HG02938 (cell line): Measurements from ENCODE around the gene RITA1.
A peak's percentile ranks its signal among the peaks of the same experiment; 100 is the strongest.

Experiments used
- ATAC-seq: cut with Tn5 transposase; IDR thresholded peaks from one replicate; pipeline ENCODE4 v1.9.1; 2021; ENCODE audit warnings: mild to moderate bottlenecking, moderate library complexity; ENCODE audit not compliant: unreplicated experiment

RITA1 gene

GRCh38 chr12:113227686-113228391, 42.3 kb downstream of the RITA1 start:
- no peak for ATAC-seq

GRCh38 chr12:113228394-113229028, 43.0 kb downstream of the RITA1 start:
- no peak for ATAC-seq

DNA sequence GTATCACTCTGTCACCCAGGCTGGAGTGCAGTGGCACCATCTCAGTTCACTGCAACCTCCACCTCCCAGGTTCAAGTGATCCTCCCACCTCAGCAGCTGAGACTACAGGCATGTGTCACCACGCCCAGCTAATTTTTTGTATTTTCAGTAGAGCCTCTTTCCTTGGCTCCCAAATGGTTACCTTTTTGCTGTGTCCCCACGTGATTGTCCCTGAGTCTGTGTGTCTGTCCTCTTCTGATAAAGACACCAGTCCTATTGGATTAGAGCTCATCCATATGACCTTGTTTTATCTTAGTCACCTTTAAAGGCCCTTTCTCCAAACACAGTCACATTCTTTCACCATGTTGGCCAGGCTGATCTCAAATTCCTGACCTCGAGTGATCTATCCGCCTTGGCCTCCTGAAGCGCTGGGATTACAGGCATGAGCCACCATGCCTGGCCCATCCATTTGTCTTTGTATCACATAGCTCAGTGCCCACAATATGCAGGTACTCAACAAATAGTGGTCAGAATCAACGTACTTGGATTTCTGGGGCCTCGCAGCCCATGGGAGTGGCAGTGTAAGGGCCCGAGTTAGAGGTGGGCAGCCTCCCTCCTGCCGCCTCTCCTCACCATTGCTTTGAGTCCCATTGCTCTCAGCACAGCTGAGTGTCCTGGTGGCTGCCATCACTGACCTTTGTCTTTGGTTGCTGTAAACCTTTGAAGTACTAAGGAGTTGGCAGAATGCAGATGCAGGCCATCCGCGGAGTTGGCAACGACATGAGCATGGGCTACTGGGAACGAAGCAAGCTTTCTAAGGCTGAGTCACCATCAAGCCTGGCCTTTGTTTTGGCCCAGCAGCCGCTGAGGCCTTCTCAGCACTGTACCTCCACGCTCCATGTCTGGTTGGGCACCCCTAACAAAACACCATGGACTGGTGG, 45.1 kb downstream of the RITA1 start:
- peak; percentile 23 for ATAC-seq

GRCh38 chr12:113231235-113232088, 45.9 kb downstream of the RITA1 start:
- ATAC-seq, result no peak

DNA sequence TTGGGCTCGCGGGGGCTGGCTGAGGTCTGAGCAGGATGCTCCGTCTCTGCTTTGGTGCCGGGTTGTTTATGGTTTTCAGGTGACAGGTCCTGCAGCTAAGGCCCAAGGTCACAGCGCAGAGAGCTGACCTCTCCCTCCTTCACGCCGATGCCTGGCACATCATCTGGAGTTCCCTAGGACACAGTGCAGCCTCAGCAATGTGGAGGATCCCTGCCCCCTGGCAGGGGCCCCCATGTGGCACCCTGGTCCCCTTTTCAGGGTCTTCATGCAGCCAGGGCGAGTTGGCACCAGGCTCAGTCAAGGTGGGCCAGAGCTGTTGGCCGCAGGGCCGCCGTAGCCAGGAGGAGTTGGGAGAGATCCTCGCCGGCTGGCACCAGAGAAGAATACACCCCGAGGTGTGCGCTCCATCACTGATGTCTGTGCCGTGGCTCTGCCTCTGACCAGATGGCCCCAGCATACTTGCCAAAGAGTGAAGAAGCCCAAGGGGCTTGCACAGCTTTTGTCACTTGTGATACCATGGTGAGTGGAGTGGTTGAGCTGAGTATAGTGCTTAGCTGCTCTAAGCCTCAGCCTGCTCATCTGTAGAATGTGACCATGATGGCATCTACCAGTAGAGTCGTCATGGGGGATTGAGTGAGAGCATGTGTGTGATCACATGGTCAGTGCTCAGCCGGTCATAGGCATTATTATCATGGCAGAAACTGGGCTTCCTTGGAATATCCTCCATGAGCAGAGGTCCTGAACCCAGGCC, 46.7 kb downstream of the RITA1 start:
- ATAC-seq, result no peak

DNA sequence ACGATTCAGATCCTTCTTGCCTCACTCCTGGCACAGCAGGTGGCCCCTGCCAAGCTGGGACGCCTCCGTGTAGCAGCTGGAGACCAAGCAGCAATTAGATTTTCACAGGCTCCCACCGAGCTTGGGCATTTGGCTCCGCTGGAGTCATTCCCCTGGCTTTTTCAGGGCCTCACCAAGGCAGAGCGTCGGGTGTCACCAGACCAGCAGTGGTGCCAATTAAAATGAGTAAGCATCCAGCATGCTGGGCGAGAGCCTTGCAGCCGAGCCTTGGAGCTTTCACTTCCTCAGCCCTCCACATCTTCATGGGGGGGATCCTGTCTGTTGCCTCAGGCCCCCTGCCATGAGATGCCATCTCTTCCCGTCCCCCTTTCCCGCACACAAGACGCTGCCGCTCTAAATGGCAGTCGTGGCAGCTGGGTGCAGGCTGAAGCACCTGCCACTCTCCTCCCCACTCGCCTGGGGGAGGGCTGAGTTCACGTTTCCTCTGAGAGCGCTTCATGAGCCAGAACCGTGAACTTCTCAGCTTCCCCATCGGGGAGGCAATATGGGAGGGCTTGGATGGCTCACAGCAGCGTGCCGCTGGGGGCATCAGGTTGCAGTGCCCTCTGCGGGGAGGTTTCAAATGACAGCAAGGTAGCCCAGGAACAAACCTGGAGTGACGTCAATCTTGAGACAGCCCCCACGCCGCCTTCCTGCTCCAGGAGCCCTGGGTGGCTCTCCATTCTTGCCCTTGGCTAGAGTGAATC, 47.5 kb downstream of the RITA1 start:
- no peak for ATAC-seq

DNA sequence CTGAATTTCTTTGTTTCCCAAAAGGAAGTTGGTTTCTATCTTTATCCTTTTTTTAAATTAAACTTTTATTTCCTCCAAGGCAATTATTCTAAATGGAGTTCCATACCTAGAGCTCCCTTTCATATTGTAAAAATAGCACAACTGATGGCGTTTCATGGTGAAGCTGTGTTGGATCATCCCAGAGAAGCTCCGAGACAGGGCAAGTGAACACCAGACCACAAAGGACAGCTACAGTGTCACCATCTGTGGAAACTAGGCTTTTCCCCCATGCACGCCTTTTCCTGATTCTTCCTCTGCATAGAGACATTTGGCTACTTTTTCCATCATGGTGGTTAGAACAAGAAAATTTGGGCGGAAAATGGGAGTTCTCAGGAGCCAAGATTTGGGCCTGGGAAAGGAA, 48.4 kb downstream of the RITA1 start:
- no peak for ATAC-seq

DNA sequence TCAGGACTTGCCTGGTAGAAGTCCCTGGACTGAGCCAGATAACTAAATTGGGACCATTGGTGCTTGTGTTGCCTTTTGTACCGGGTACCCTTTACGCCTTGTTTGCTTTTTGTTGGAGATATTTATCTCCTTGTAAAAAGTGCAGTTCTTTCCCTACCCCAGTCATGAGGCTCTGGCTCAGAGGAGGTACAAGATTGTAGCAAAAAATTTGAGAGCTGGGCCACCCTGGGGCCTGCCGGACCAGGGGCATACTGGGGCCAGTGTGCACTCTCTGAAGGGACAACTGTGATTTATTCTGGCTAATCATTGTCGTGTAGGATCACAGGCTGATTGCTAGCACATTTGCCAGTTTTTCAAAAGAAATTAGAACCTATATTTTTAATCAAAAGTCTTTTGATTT, 49.0 kb downstream of the RITA1 start:
- ATAC-seq, result no peak

GRCh38 chr12:113235976-113236375, 50.5 kb downstream of the RITA1 start:
- no peak for ATAC-seq

DNA sequence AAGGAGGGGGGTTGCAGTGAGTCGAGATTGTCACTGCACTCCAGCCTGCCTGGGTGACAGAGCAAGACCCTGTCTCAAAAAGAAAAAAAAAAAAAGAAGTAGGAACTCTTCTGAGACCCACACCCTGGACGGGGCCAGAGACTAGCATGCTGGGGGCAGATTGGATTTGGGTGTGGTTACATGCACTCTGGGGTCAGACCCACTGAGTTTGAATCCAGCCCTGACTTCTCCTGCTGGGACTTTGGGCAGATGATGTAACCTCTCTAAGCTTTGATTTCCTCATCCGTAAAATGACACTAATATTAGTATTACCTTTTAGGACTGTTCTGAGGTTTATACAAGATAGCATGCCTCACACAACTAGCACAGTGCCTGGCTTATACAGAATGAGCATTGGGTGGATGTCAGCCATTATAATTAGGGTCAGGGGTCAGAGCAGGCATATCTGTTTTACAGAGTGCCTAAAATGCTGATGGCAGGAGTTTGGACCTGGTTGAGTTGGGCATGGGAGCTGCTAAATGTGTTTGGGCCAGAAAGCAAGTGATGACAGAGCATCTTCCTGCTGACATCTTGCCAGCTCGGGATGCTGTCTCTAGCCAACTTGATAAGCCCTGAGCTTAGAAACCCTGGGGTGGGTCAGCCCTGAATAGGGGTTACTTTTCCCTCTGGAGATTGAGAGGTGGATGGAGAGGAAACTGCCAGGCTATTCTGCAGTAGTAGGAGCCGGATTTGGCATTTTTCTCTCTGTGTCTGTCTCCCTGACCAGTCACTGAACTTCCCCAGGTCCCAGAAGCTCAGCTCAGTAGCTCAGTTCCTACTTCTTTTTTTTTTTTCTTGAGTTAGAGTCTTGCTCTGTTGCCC, 51.2 kb downstream of the RITA1 start:
- no peak for ATAC-seq

- no peak for ATAC-seq
These were observed 52.2 kb downstream of the RITA1 start for GRCh38 chr12:113237748-113238147.

DNA sequence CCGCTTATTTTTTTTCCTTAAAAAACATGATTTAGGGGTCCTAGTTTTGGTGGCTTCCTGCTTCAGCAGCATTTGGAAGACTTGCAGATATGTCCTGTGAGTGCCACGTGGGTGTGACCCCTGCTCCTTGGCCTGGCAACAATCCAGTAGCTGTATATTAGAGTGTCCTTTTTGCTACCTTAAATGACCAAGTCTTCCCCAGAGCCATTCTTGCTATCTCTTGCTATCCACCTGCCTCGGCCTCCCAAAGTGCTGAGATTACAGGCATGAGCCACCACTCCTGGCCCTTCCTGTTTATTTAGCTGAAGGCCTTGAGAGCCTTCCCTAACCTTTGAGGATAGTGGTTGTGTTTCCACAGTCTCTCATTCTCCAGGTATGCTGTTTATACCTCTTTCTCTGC, 52.8 kb downstream of the RITA1 start:
- no peak for ATAC-seq

DNA sequence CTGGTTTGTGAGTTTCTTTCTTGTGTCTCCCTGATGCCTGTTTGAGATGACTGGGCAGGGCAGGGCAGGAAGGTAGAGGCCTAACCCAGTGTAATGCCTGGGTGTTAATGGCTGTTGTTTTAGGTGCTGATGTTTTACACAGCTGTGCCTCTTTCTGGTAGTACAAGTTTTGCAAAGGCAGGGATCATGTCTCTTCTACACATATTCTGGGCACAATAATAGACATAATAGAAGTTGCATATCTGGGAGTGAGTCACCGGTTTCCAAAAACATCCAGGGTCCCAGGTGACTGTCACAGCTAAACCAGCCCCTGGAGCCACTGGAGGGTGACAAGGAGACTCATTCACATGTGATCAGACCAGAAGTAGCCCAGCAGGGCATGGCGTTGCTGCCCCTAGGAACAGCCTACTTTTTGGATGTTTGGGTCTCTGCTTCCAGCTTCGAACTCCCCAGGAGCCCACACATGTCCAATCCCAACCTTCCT, 53.8 kb downstream of the RITA1 start:
- ATAC-seq, result no peak

DNA sequence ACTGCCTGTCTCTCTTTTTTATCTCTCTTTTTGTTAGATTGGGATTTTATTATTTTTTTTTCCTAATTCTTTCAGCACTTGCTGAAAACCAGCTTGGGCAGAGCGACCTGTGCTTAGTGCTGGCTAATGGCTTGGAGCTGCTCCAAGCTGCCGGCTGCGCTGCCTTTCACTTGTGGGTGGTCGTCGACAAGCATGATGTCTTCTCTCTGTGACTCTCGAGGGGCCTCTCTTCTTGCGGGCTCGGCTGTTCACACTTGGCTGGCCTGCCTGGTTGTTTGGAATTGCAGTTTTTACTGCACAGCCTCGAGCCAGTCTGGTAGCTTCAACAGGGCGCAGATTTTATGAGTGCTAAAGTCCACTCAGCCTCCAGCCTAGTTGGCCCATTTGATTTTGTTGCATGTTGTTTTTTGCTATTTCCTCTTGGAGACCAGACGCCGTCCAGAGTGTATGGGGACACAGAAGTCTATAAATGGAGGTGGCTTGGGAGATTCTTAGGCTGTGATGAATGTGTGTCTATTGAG, 54.4 kb downstream of the RITA1 start:
- no peak for ATAC-seq

DNA sequence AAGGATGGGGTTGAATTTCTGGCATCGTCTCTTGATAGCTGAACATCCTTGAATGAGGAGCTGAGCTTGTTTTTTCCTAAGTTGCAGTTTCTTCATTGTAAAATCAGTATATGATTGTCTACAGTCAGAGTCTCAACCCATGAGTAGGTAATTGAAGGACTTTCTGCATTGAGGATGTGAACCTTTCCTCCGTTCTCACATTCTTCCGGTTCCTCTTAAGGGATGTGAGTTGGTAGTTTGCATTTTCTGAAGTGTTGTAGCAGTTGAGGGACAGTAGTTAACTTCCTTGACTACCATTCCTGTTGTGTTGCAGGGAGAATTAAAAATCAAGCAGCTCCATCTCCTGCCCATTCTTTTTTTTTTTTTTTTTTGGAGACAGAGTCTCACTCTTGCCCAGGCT, 54.9 kb downstream of the RITA1 start:
- ATAC-seq, result no peak

- no peak for ATAC-seq
These were observed 55.9 kb downstream of the RITA1 start for GRCh38 chr12:113241191-113242025.
